NCI-H2227 (cell line): ENCODE results near the gene EFNA5.

Experiments
- DNase-seq: peaks from one replicate; lab custom pipeline; 2025; ENCODE audit not compliant: unreplicated experiment; lab: John Stamatoyannopoulos, UW

The EFNA5 gene

GRCh38 chr5:107341376-107342084, 329.2 kb downstream of the EFNA5 start:
- DNase-seq, result no peak

DNA sequence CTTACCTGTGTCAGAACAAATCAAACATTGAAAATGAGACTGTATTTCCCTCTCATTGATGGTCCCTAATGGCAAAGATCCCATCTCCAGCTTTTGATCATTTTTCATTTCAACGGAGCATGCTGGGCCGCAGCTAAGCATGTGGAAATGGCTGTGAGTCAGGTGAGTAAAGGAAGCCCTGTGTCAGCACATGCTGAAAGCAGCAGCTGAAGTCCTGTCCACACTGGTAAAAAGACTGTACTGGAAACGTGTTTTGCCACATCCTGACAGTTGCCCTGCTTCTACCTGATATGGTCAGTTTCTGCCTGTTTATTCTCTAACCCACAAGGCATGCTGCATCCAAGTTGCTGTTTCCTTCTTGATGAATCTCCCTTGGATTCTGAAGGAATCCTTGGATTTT, 330.1 kb downstream of the EFNA5 start:
- DNase-seq, result no peak

DNA sequence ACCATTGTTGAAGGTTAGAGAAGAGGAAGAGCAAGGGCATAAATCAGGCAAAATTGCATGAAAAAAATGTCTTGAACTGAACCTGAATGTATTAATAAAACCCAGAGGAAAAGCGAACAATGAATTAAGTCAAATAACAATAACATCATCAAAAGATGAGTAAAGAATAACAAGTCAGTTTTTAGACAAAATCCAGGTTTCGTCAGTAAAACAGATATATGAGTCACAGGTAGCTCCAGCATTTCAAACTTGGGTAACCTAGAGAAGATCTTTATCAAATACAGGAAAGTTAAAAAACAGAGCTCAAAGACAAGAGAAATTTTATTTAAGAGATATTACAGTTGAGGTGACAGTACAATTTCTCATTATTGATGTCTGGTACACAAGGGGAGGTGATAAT, 332.4 kb downstream of the EFNA5 start:
- DNase-seq, result no peak

GRCh38 chr5:107337281-107337680, 333.5 kb downstream of the EFNA5 start:
- DNase-seq, result no peak

DNA sequence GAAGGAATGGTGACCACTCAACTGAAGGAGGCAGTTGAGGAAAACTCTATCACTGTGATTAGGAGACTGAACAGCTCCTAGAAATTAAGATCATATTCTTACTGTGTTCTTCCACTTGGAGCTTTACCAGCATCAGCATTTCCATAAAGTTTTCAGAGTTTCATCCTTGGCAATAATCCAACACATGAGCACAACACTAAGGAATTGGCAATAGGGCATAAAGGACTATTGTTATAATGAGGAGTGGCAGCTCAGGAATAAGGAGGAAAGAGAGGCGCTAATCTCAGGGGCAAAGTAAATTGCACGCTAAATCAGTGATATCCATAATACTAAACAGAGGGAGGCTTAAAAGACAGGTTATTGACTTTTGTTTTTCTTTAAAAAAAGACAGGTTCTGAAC, 338.9 kb downstream of the EFNA5 start:
- no peak for DNase-seq

DNA sequence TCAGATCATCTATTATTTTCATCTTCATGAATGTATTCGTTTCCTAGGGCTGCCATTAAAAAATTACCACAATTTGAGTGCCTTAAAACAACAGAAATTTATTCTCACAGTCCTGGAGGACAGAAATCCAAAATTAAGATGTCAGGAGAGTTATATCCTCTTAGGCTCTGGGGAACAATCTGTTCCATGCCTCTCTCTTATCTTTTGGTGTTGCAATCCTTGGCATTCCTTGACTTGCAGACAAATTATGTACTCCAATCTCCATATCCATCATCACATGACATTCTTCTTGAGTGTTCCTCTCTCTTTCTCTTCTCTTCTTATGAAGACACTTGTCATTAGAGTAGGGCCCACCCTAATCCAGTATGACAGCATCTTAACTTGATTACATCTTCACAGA, 339.4 kb downstream of the EFNA5 start:
- DNase-seq, result no peak

- no peak for DNase-seq
Measured at GRCh38 chr5:107330903-107331302, 339.8 kb downstream of the EFNA5 start.

GRCh38 chr5:107329850-107330249, 340.9 kb downstream of the EFNA5 start:
- no peak for DNase-seq
